ENCODE data around the gene TRIM27. TPM values are rescaled to one million over a fixed set of nuclear protein-coding genes. Genes with fewer than 3 reads are reported as not detected.
"Not testable (repeated sequence)": the region's sequence is repeated elsewhere in the genome, so short reads cannot be mapped to it uniquely, and the experiment has no call there.

The TRIM27 gene
- total RNA-seq, 1 donor from 2014 or later: 54.5 TPM

DNA sequence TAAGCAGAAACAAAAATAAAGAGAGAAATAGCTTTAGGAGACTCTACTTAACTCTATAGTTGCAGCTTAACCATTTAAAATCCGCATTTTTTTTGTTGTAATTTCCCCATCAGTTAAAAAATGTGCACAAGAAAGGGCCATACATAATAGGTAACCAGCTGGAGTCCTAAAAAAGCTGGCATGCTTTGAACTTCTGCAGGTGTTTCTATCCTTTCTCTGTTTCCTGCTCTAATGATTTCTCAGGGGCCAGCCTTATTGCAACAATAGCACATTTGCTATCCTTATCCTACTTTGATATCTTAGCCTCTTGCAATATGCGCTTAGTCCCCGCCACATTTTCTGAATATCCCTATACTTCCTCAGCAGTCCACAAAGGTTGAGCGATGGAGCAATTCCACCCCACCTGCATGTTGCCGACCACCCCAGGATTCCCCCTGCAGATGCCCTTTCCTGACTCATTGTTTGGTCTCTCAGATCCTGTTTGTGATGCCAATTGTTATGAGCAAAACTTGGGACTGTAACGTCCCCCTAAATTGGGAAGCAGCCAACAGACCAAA, 48.5 kb downstream of the TRIM27 start:
- Histone ChIP-seq H3K4me2 (ENCODE audit: low read length) (no peak overlapping the region), H3K9me3 (ENCODE audit: insufficient read depth, low read depth, low read length) (no peaks in the 10 kb centered on the region), H2AFZ (ENCODE audit: low read depth, low read length) (no peak overlapping the region), H4K20me1 (ENCODE audit: insufficient read depth, low read length) (no peaks in the 10 kb centered on the region), H3K9ac (ENCODE audit: low read length) (no peak overlapping the region), H3K4me3 (ENCODE audit: insufficient read depth, low read depth, low read length) (no peak overlapping the region), H3K27ac (ENCODE audit: low read depth, low read length) (no peak overlapping the region), H3K36me3 (ENCODE audit: insufficient read depth, low read length) (no peaks in the 10 kb centered on the region), H3K79me2 (ENCODE audit: insufficient read depth, low read length) (no peaks in the 10 kb centered on the region), H3K4me1 (ENCODE audit: insufficient read depth, low read length) (no peaks in the 10 kb centered on the region), H3K27me3 (ENCODE audit: insufficient read depth, low read length) (peaks cover 11% of the 10 kb centered on the region)
- H3K9me3 Mint-ChIP-seq (ENCODE audit: unreplicated experiment): no peaks in the 10 kb centered on the region
- FAIRE-seq (no peak), DNase-seq (ENCODE audit: low read depth) (no peak)
- H3K4me1 Mint-ChIP-seq (ENCODE audit: low read depth, unreplicated experiment): no peaks in the 10 kb centered on the region
- no peak overlapping the region for H3K4me3 Mint-ChIP-seq (ENCODE audit: unreplicated experiment)
- peaks cover 25% of the 10 kb centered on the region for H3K27me3 Mint-ChIP-seq (ENCODE audit: low read depth, unreplicated experiment)
- no peak overlapping the region for H3K27ac Mint-ChIP-seq (ENCODE audit: unreplicated experiment)
- no peak for TF ChIP-seq EZH2 (IDR thresholded peaks at IDR 0.05; ENCODE audit: insufficient read depth, low read length)
- TF ChIP-seq, protein P1, sequence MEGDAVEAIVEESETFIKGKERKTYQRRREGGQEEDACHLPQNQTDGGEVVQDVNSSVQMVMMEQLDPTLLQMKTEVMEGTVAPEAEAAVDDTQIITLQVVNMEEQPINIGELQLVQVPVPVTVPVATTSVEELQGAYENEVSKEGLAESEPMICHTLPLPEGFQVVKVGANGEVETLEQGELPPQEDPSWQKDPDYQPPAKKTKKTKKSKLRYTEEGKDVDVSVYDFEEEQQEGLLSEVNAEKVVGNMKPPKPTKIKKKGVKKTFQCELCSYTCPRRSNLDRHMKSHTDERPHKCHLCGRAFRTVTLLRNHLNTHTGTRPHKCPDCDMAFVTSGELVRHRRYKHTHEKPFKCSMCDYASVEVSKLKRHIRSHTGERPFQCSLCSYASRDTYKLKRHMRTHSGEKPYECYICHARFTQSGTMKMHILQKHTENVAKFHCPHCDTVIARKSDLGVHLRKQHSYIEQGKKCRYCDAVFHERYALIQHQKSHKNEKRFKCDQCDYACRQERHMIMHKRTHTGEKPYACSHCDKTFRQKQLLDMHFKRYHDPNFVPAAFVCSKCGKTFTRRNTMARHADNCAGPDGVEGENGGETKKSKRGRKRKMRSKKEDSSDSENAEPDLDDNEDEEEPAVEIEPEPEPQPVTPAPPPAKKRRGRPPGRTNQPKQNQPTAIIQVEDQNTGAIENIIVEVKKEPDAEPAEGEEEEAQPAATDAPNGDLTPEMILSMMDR (IDR thresholded peaks at IDR 0.05; ENCODE audit: insufficient read depth, low read depth, low read length): no peak
- no peaks in the 10 kb centered on the region for H3K36me3 Mint-ChIP-seq (ENCODE audit: low read depth, unreplicated experiment)

GRCh38 chr6:28872157-28872817, 51.5 kb downstream of the TRIM27 start:
- not testable (repeated sequence) for H3K4me2 ChIP-seq (ENCODE audit: low read length); H3K27ac Mint-ChIP-seq (ENCODE audit: unreplicated experiment); H3K27ac ChIP-seq (ENCODE audit: low read depth, low read length); H3K9me3 ChIP-seq (ENCODE audit: insufficient read depth, low read depth, low read length); FAIRE-seq; H3K79me2 ChIP-seq (ENCODE audit: insufficient read depth, low read length); H4K20me1 ChIP-seq (ENCODE audit: insufficient read depth, low read length); H3K4me1 ChIP-seq (ENCODE audit: insufficient read depth, low read length); DNase-seq (ENCODE audit: low read depth); H3K27me3 ChIP-seq (ENCODE audit: insufficient read depth, low read length); H3K4me1 Mint-ChIP-seq (ENCODE audit: low read depth, unreplicated experiment); H3K9ac ChIP-seq (ENCODE audit: low read length); H3K4me3 ChIP-seq (ENCODE audit: insufficient read depth, low read depth, low read length); H3K9me3 Mint-ChIP-seq (ENCODE audit: unreplicated experiment); H3K36me3 Mint-ChIP-seq (ENCODE audit: low read depth, unreplicated experiment); H2AFZ ChIP-seq (ENCODE audit: low read depth, low read length); H3K4me3 Mint-ChIP-seq (ENCODE audit: unreplicated experiment); H3K36me3 ChIP-seq (ENCODE audit: insufficient read depth, low read length)
- H3K27me3 Mint-ChIP-seq (ENCODE audit: low read depth, unreplicated experiment): peaks cover 17% of the 10 kb centered on the region

DNA sequence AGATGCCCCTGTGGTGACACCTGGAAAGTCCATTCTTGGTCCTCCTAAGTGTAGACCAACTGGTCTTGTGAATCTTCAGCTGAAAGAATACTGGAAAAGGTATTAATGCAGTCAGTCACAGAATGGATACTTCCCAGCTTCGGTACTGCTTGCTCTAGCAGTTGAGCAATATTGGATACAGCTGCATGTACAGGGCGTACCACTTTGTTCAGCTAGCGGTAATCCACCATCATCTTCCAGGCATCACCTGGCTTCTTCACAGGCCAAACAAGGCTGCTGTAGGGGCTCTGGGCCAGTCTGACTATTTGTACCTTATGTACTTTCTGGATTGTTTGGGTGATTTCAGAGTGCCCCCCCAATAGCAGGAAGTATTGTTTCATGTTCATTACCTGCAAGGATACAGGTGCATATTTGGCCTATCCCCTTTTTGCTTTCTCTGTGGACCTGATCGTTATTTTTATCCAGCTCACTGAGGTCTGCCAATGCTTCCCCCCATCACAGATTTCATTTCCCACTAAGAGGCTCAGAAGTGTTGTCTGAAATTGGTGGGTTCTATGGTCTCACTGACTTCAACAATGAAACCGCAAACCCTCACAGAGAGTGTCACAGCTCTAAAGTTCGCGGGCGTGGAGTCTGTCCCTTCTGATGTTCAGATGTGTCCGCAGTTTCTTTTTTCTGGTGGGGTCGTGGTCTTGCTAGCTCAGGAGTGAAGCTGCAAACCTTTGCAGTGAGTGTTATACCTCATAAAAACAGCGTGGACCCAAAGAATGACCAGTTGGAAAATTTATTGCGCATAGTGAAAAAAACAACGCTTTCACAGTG, 52.2 kb downstream of the TRIM27 start:
- no peak overlapping the region for H3K27ac Mint-ChIP-seq (ENCODE audit: unreplicated experiment)
- peaks cover 3% of the 10 kb centered on the region for H3K27me3 ChIP-seq (ENCODE audit: insufficient read depth, low read length)
- H3K9me3 Mint-ChIP-seq (ENCODE audit: unreplicated experiment): no peaks in the 10 kb centered on the region
- H3K36me3 Mint-ChIP-seq (ENCODE audit: low read depth, unreplicated experiment): no peaks in the 10 kb centered on the region
- H3K27me3 Mint-ChIP-seq (ENCODE audit: low read depth, unreplicated experiment): peaks cover 11% of the 10 kb centered on the region
- no peak for TF ChIP-seq EZH2 (IDR thresholded peaks at IDR 0.05; ENCODE audit: insufficient read depth, low read length)
- TF ChIP-seq, protein P1 (IDR thresholded peaks at IDR 0.05; ENCODE audit: insufficient read depth, low read depth, low read length): no peak
- H3K9me3 ChIP-seq (ENCODE audit: insufficient read depth, low read depth, low read length): no peaks in the 10 kb centered on the region
- no peak overlapping the region for H2AFZ ChIP-seq (ENCODE audit: low read depth, low read length)
- peaks cover 3% of the 10 kb centered on the region for H3K4me1 Mint-ChIP-seq (ENCODE audit: low read depth, unreplicated experiment)
- H3K27ac ChIP-seq (ENCODE audit: low read depth, low read length): no peak overlapping the region
- H3K4me2 ChIP-seq (ENCODE audit: low read length): no peak overlapping the region
- H4K20me1 ChIP-seq (ENCODE audit: insufficient read depth, low read length): no peaks in the 10 kb centered on the region
- no peak overlapping the region for H3K9ac ChIP-seq (ENCODE audit: low read length)
- H3K4me3 ChIP-seq (ENCODE audit: insufficient read depth, low read depth, low read length): no peak overlapping the region
- no peak overlapping the region for H3K4me3 Mint-ChIP-seq (ENCODE audit: unreplicated experiment)
- H3K4me1 ChIP-seq (ENCODE audit: insufficient read depth, low read length): peaks cover 4% of the 10 kb centered on the region
- no peaks in the 10 kb centered on the region for H3K79me2 ChIP-seq (ENCODE audit: insufficient read depth, low read length)
- FAIRE-seq (no peak), DNase-seq (ENCODE audit: low read depth) (no peak)
- no peaks in the 10 kb centered on the region for H3K36me3 ChIP-seq (ENCODE audit: insufficient read depth, low read length)
